ENCODE results near the gene FER.

FER gene

GRCh38 chr5:109083937-109084336, 336.2 kb downstream of the FER start:
- no peak overlapping the region for H3K27ac ChIP-seq
- no peak for DNase-seq (ENCODE audit: low read depth, low spot score)

- DNase-seq (ENCODE audit: low read depth, low spot score), result no peak
- no peak overlapping the region for H3K27ac ChIP-seq
Measured at GRCh38 chr5:109089191-109089590, 341.5 kb downstream of the FER start.

- no peak for DNase-seq (ENCODE audit: low read depth, low spot score)
- H3K27ac ChIP-seq, result no peak overlapping the region
Measured at GRCh38 chr5:109099081-109099480, 351.4 kb downstream of the FER start.

GRCh38 chr5:109100971-109101370, 353.3 kb downstream of the FER start:
- no peak for DNase-seq (ENCODE audit: low read depth, low spot score)
- H3K27ac ChIP-seq, result no peak overlapping the region

- H3K27ac ChIP-seq, result no peak overlapping the region
- DNase-seq (ENCODE audit: low read depth, low spot score), result no peak
Measured at GRCh38 chr5:109102096-109102690, 354.5 kb downstream of the FER start.

- DNase-seq (ENCODE audit: low read depth, low spot score), result peak; percentile 16
Measured at GRCh38 chr5:109105631-109106267, 358.1 kb downstream of the FER start.

DNA sequence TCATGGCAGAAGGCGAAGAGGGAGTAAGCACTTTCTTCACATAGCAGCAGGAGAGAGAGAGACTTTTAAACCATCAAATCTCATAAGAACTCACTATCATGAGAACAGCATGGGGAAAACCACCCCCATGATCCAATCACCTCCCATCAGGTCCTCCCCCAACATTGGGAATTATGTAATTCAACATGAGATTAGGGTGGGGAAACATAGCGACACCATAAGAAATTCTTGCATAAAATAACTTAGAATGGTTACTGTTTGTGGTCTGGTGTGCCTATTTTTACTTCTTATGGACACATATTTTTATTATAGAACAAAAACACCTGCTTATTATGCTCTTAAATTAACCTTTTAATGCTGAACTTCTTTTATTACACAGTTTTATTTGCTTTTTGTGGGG, 364.0 kb downstream of the FER start:
- no peak overlapping the region for H3K27ac ChIP-seq
- no peak for DNase-seq (ENCODE audit: low read depth, low spot score)

More at GRCh38 chr5:109105631-109106267, 358.1 kb downstream of the FER start:
- H3K27ac ChIP-seq, result peak overlapping the region; percentile 65

- H3K27ac ChIP-seq, result no peak overlapping the region
- no peak for DNase-seq (ENCODE audit: low read depth, low spot score)
Measured at GRCh38 chr5:109113608-109114007, 365.9 kb downstream of the FER start.

DNA sequence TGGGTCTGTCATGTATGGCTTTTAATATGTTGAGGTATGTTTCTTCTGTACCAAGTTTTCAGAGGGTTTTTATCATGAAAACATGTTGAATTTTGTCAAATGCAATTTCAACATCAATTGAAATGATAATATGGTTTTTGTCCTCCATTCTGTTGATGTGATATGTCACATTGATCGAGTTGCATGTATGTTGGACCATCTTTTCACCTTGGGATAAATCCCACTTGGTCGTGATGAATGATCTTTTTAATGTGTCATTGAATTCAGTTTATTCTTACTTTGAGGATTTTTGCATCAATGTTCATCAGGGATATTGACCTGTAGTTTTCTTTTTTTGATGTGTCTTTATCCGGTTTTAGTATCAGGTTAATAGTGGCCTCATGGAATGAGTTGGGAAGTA, 373.5 kb downstream of the FER start:
- H3K27ac ChIP-seq, result no peak overlapping the region

GRCh38 chr5:109125755-109126429, 378.2 kb downstream of the FER start:
- no peak overlapping the region for H3K27ac ChIP-seq
- DNase-seq (ENCODE audit: low read depth, low spot score), result no peak

More for the DNA sequence above, 373.5 kb downstream of the FER start:
- no peak for DNase-seq (ENCODE audit: low read depth, low spot score)

DNA sequence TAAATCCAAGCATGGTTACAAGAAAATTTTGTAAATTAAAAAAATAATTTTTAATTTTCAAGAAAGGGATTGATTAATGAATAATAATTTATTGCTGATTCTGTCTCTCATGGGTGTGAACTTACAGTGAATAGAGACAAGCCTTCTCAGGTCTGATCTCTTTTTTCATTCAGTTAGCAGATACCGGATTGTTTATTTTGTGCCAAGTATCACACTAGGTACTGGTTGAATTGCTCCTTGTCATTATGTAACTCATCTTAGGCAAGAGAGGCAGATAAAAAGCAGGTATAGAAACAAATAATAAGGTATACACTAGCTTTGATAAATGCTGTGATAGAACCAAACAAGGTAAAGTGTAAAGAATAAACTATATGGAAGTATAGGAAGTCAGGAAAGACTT, 378.8 kb downstream of the FER start:
- no peak for DNase-seq (ENCODE audit: low read depth, low spot score)
- H3K27ac ChIP-seq, result no peak overlapping the region

- no peak for DNase-seq (ENCODE audit: low read depth, low spot score)
- H3K27ac ChIP-seq, result no peak overlapping the region
Measured at GRCh38 chr5:109136906-109137305, 389.2 kb downstream of the FER start.

GRCh38 chr5:109141222-109142200, 393.8 kb downstream of the FER start:
- DNase-seq (ENCODE audit: low read depth, low spot score), result no peak
- H3K27ac ChIP-seq, result no peak overlapping the region

DNA sequence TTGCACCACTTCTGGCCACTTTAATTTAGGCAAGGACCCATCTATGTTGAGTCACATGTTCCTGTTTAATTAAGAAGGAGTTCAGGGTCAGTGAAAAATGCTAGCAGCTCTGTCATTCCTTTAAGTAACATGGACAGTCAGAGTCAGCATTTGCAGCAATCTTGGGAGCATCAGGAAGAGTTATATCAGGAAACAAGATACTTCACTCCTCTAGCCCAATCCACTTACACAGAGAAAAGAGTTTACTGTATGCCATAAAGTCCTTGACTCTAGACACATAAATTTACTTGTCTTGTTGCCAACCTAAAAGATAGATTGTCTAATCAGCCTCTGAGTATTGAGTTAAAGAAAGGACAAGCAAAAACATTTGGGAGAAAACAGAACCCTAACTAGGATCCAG, 395.3 kb downstream of the FER start:
- no peak for DNase-seq (ENCODE audit: low read depth, low spot score)
- no peak overlapping the region for H3K27ac ChIP-seq

DNA sequence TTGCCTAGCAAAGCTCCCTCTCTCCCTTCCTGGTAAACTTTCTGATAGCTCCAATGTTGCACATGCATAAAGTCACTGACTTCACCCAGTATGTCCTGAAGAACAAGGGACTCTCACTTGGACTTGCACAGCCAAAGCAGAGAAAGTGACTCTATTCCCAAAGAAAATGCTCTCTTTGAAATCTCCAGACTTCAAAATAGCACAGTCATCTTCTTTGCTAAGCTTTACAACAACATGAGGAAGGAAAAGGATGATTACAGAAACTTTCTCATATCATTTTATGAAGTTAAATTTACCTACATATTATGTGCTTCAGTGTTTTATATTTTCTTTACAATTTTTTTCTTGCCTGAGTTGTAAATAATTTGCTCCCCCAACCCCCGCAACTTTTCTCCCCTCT, 397.4 kb downstream of the FER start:
- no peak for DNase-seq (ENCODE audit: low read depth, low spot score)
- H3K27ac ChIP-seq, result no peak overlapping the region

GRCh38 chr5:109146591-109146990, 398.9 kb downstream of the FER start:
- H3K27ac ChIP-seq, result no peak overlapping the region
- DNase-seq (ENCODE audit: low read depth, low spot score), result no peak

DNA sequence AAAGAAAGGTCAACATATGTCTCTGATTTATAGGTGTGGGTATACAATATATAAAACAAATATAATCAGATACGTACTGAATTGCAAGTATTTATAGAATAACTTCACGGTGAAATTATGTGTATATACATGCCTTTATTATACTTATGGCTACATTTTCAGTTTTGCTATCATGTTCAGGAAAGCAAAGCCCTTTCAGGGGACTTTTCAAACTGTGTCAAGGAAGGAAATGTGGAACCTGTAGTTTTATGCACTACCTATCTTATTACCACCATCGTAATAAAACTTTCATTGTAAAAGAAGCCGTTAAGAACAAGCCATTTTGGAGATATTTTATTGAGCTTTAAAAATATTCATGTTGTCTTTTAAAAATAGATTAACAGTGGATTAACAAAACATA, 404.9 kb downstream of the FER start:
- no peak for DNase-seq (ENCODE audit: low read depth, low spot score)

GRCh38 chr5:109155625-109156024, 407.9 kb downstream of the FER start:
- H3K27ac ChIP-seq, result no peak overlapping the region
- DNase-seq (ENCODE audit: low read depth, low spot score), result no peak

More for the DNA sequence above, 404.9 kb downstream of the FER start:
- no peak overlapping the region for H3K27ac ChIP-seq

DNA sequence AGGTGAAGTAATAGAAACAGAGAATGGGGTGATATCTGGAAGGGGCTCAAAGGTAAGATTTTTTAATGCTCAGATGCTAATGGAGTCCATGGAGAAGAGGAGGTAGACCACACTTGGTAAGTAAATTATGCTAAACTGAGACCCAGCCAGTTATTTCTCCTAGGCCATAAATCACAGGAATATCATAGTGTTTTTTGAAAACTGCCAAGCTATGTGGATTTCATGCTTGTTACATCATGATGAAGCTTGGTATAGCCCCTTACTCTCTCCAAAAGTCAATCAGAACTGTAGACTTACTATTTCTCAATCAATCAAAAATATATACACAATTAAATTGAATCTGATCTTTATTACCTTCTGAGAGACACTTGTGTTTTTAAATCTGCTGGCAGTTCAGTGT, 409.2 kb downstream of the FER start:
- no peak overlapping the region for H3K27ac ChIP-seq
- no peak for DNase-seq (ENCODE audit: low read depth, low spot score)

- H3K27ac ChIP-seq, result no peak overlapping the region
- no peak for DNase-seq (ENCODE audit: low read depth, low spot score)
Measured at GRCh38 chr5:109160468-109160867, 412.8 kb downstream of the FER start.
